Right lobe of liver (tissue), 6 donors: ENCODE measurements around the gene CLEC6A. TPM values are rescaled to one million over a fixed set of nuclear protein-coding genes. Genes with fewer than 3 reads are reported as not detected.

Experiments used
- ATAC-seq, 4 donors: fragments of 200-7000 bp; cut with Tn5 transposase; one replicate each; pipeline ENCODE4 v1.9.1; 2020; ENCODE audit warnings: mild to moderate bottlenecking in 4 of 4, moderate library complexity in 4 of 4
- DNase-seq, 3 donors: peaks; one replicate each; pipeline ENCODE4 v3.0.0-alpha.2; 2020
- H3K27ac ChIP-seq, 3 donors: fragments of 200-600 bp; one replicate each; pipeline ENCODE4 v1.8.0; 2022
- H3K27me3 ChIP-seq, 2 donors: fragments of 200-600 bp; one replicate each; pipeline ENCODE4 v1.8.0; 2022
- H3K36me3 ChIP-seq, 4 donors: fragments of 200-600 bp; sonication (generic) in 1 of 4; one replicate each; pipeline versions ENCODE4 v1.5.1 to v1.8.0; 2017 to 2022; ENCODE audit warnings: control low read depth in 1 of 4
- H3K4me1 ChIP-seq, 4 donors: fragments of 200-600 bp; sonication (generic) in 1 of 4; one replicate each; pipeline versions ENCODE4 v1.5.1 to v1.8.0; 2017 to 2022; ENCODE audit warnings: control low read depth in 1 of 4
- H3K4me3 ChIP-seq, 3 donors: fragments of 200-600 bp; one replicate each; pipeline ENCODE4 v1.8.0; 2022
- H3K9me3 ChIP-seq, 4 donors: fragments of 200-600 bp; sonication (generic) in 1 of 4; one replicate each; pipeline versions ENCODE4 v1.5.1 to v1.8.0; 2017 to 2022; ENCODE audit warnings: control low read depth in 1 of 4
- POLR2A ChIP-seq: fragments of 450-650 bp; IDR thresholded peaks from one replicate; pipeline ENCODE4 v1.6.1; 2017; ENCODE audit warnings: antibody characterized with exemption, mild to moderate bottlenecking
- WGBS: methylation state at CpG from one replicate; pipeline ENCODE4 v1.1.6; 2018; ENCODE audit warnings: low coverage, low lambda C conversion rate; ENCODE audit not compliant: insufficient coverage; ENCODE audit errors: missing lambda C conversion rate; 5-methylcytosine and 5-hydroxymethylcytosine counted together
- intact Hi-C, 2 donors: fragments of 100-400 bp; cut with DNase I; formaldehyde crosslinking; loops; one replicate each; pipeline versions ENCODE4 v1.11.2 to v1.14.1; 2022
- total RNA-seq, 6 experiments: library from RNA; depleted of rRNA in 2 of 6; stranded (reverse); fragments of >200 nt in 2 of 6; fragmentation: NEBNext Ultra II Directional in 3 of 6; extraction: Animal tissue kit (Norgen Biotek cat#: 25700) in 3 of 6; gene quantifications; one replicate each; pipeline versions ENCODE4 v1.1.0 to v1.2.4, GENCODE V29; 2016 to 2023
- TF ChIP-seq, protein P1 (sequence below), 4 donors: fragments of 200-600 bp in 3 of 4; fragments of 450-650 bp in 1 of 4; IDR thresholded peaks; one replicate each; pipeline versions ENCODE4 v1.5.1 to v1.8.0; 2016 to 2022; ENCODE audit warnings: antibody characterized with exemption in 4 of 4, mild to moderate bottlenecking in 2 of 4
- donor health status: DM: no; HTN: yes; CAD: no.
- donor health status: DM: no; HTN: no; CAD: no.
- donor health status: DM: no; HTN: no; CAD: no.
- donor health status: DM: no; HTN: yes; CAD: no.
- donor health status: DM: no; HTN: yes; CAD: no.

CLEC6A gene
- total RNA-seq, 6 experiments from 2014 or later = not detected

- no peak overlapping the region for H3K4me3 ChIP-seq
- TF ChIP-seq, protein P1, sequence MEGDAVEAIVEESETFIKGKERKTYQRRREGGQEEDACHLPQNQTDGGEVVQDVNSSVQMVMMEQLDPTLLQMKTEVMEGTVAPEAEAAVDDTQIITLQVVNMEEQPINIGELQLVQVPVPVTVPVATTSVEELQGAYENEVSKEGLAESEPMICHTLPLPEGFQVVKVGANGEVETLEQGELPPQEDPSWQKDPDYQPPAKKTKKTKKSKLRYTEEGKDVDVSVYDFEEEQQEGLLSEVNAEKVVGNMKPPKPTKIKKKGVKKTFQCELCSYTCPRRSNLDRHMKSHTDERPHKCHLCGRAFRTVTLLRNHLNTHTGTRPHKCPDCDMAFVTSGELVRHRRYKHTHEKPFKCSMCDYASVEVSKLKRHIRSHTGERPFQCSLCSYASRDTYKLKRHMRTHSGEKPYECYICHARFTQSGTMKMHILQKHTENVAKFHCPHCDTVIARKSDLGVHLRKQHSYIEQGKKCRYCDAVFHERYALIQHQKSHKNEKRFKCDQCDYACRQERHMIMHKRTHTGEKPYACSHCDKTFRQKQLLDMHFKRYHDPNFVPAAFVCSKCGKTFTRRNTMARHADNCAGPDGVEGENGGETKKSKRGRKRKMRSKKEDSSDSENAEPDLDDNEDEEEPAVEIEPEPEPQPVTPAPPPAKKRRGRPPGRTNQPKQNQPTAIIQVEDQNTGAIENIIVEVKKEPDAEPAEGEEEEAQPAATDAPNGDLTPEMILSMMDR (IDR thresholded peaks at IDR 0.05) = no peak
- no peak for TF ChIP-seq POLR2A
- no peaks in the 10 kb centered on the region for H3K9me3 ChIP-seq
- no peak for DNase-seq
- H3K36me3 ChIP-seq = no peaks in the 10 kb centered on the region
- H3K4me1 ChIP-seq = no peaks in the 10 kb centered on the region
- no peak for ATAC-seq
- 19% methylated on average over 1 of the region's 1 CpG for WGBS
- intact Hi-C loops = no loop called here
- H3K27me3 ChIP-seq = no peaks in the 10 kb centered on the region
- no peak overlapping the region for H3K27ac ChIP-seq
Observed at GRCh38 chr12:8453796-8454195, 2.0 kb upstream of the CLEC6A start.

- intact Hi-C loops = no loop called here
- Histone ChIP-seq H3K27ac (no peak overlapping the region), H3K9me3 (no peaks in the 10 kb centered on the region), H3K36me3 (no peaks in the 10 kb centered on the region), H3K4me3 (no peak overlapping the region), H3K27me3 (no peaks in the 10 kb centered on the region), H3K4me1 (no peaks in the 10 kb centered on the region)
- ATAC-seq (no peak), DNase-seq (no peak)
- TF ChIP-seq POLR2A = no peak
- TF ChIP-seq, protein P1 (IDR thresholded peaks at IDR 0.05) = no peak
Observed at GRCh38 chr12:8455271-8455670, 491 bp upstream of the CLEC6A start.

GRCh38 chr12:8461426-8461825 is 5.7 kb downstream of the CLEC6A start:
- H3K4me1 ChIP-seq = no peaks in the 10 kb centered on the region
- H3K36me3 ChIP-seq = no peaks in the 10 kb centered on the region
- no peak for ATAC-seq
- intact Hi-C loops = no loop called here
- no peak for TF ChIP-seq POLR2A
- TF ChIP-seq, protein P1 (IDR thresholded peaks at IDR 0.05) = no peak
- no peak for DNase-seq
- H3K9me3 ChIP-seq = no peaks in the 10 kb centered on the region
- no peak overlapping the region for H3K27ac ChIP-seq
- no peaks in the 10 kb centered on the region for H3K27me3 ChIP-seq
- no peak overlapping the region for H3K4me3 ChIP-seq
- WGBS = 56% methylated on average over 2 of the region's 2 CpGs

DNA sequence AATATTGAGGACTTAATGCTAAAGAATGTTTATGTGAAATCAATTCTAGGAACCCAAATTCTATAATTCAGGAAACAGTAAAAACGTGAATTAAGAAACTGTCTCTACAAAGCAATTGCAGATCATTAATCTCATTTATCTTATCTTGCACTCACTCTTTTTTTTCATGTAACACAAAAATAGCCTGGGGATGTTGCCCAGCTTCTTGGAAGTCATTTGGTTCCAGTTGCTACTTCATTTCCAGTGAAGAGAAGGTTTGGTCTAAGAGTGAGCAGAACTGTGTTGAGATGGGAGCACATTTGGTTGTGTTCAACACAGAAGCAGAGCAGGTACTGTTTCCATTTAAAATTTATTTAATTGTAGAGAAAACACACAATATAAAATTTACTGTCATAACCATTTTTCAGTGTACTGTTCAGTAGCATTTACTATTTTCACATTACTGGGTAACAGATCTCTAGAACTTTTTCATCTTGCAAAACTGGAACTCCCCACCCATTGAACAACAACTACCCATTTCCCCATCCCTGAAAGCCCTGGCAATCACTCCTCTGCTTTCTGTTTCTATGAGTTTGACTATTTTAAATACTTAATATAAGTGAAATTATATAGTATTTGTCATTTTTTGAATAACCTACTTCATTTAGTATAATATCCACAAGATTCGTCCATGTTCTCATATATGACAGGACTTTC is 9.7 kb downstream of the CLEC6A start:
- 15% methylated on average over 2 of the region's 2 CpGs for WGBS
- H3K9me3 ChIP-seq = no peaks in the 10 kb centered on the region
- DNase-seq = no peak
- no peak for TF ChIP-seq POLR2A
- TF ChIP-seq, protein P1 (IDR thresholded peaks at IDR 0.05) = no peak
- no peaks in the 10 kb centered on the region for H3K36me3 ChIP-seq
- no peaks in the 10 kb centered on the region for H3K27me3 ChIP-seq
- no peak overlapping the region for H3K4me3 ChIP-seq
- H3K27ac ChIP-seq = no peak overlapping the region
- intact Hi-C loops = no loop called here
- peak in 1 of 4 donors; percentile 38 for ATAC-seq
- no peaks in the 10 kb centered on the region for H3K4me1 ChIP-seq

- H3K4me1 ChIP-seq = no peaks in the 10 kb centered on the region
- intact Hi-C loops = no loop called here
- no peaks in the 10 kb centered on the region for H3K27me3 ChIP-seq
- no peaks in the 10 kb centered on the region for H3K36me3 ChIP-seq
- H3K9me3 ChIP-seq = no peaks in the 10 kb centered on the region
- no peak overlapping the region for H3K4me3 ChIP-seq
- TF ChIP-seq POLR2A = no peak
- TF ChIP-seq, protein P1 (IDR thresholded peaks at IDR 0.05) = no peak
- H3K27ac ChIP-seq = no peak overlapping the region
- DNase-seq (no peak), ATAC-seq (peak in 2 of 4 donors; percentile 27 to 31)
Observed at GRCh38 chr12:8466241-8466640, 10.5 kb downstream of the CLEC6A start.
